ENCODE measurements around the gene ADISSP. TPM values are rescaled to one million over a fixed set of nuclear protein-coding genes. Genes with fewer than 3 reads are reported as not detected.

ADISSP gene
- total RNA-seq (2012; rRNA removed), result 43.9 and 63.1 TPM in 2 replicates

DNA sequence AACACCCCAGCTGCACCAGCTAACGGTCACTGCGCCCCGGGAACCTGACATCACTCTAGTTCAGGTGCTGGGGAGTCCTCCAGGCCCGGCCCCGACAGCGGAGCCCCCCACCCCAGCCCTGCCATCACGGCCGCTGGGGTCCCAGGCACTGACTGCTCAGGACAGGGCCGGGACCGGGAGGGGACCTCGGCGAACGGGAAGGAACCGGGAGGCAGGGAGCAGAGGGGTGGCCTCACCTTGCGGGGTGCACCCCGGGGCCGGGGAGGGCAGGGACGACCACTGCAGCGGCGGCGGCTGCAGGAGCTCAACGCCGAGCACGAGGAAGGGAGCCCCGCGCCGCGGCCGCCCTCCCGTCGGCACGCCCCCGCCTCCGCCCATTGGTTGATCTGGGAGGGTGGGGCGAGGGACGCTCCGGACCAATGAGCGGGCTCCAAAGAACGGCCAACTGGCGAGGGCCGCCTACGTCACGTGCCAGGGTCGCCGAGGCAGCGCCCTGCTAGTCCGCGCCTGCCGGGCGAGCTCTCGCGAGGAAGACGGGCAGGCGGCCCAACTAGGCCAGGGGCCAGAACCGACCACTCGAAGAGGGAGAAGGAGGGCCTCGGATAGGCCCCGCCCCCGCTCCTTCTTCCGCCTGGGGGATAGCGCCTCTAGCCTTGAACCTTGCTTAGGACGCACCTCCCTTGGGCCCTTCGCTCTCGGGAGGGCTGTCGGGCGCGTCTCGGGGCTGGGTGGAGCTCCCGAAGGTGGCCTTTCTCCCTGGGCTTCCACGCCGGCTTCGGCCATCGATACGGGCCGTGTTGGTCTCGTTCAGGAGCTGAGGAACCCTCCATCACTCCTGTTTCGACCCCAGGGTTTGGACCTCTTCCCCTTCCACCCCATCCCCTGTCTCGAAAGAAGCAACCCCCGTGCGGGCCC, at the start of gene ADISSP:
Gene ADISSP, minus strand, starts transcription at position 327 of the 915 bp plus-strand sequence. CDS start 7,653 bp downstream, outside the sequence.
- Histone ChIP-seq H3K4me1 (ENCODE audit: control insufficient read depth, insufficient read depth, low read length) (peaks cover 26% of the 10 kb centered on the region), H3K9me3 (replicated peaks; ENCODE audit: low read length) (no peaks in the 10 kb centered on the region), H3K4me2 (ENCODE audit: low read length) (peak within 1 kb of the TSS; percentile 96), H3K4me3 (ENCODE audit: low read length) (peak within 1 kb of the TSS; percentile 87), H3K27me3 (ENCODE audit: control insufficient read depth, insufficient read depth, low read length) (no peaks in the 10 kb centered on the region), H3K36me3 (ENCODE audit: insufficient read depth, low read length) (no peaks in the 10 kb centered on the region), H3K9ac (ENCODE audit: low read depth, low read length) (peak within 1 kb of the TSS; percentile 94)

GRCh38 chr20:3815703-3816315, 48.3 kb upstream of the ADISSP start:
- Histone ChIP-seq H3K4me1 (ENCODE audit: control insufficient read depth, insufficient read depth, low read length) (peaks cover 29% of the 10 kb centered on the region), H3K4me3 (ENCODE audit: low read length) (no peak overlapping the region), H3K4me2 (ENCODE audit: low read length) (no peak overlapping the region), H3K36me3 (ENCODE audit: insufficient read depth, low read length) (no peaks in the 10 kb centered on the region), H3K9me3 (replicated peaks; ENCODE audit: low read length) (no peaks in the 10 kb centered on the region), H3K9ac (ENCODE audit: low read depth, low read length) (no peak overlapping the region), H3K27me3 (ENCODE audit: control insufficient read depth, insufficient read depth, low read length) (no peaks in the 10 kb centered on the region)

GRCh38 chr20:3814928-3815495, 47.5 kb upstream of the ADISSP start:
- no peaks in the 10 kb centered on the region for H3K27me3 ChIP-seq (ENCODE audit: control insufficient read depth, insufficient read depth, low read length)
- no peaks in the 10 kb centered on the region for H3K9me3 ChIP-seq (replicated peaks; ENCODE audit: low read length)
- no peak overlapping the region for H3K9ac ChIP-seq (ENCODE audit: low read depth, low read length)
- peaks cover 35% of the 10 kb centered on the region for H3K4me1 ChIP-seq (ENCODE audit: control insufficient read depth, insufficient read depth, low read length)
- no peak overlapping the region for H3K4me2 ChIP-seq (ENCODE audit: low read length)
- no peaks in the 10 kb centered on the region for H3K36me3 ChIP-seq (ENCODE audit: insufficient read depth, low read length)
- H3K4me3 ChIP-seq (ENCODE audit: low read length), result no peak overlapping the region

- Histone ChIP-seq H3K9ac (ENCODE audit: low read depth, low read length) (no peak overlapping the region), H3K36me3 (ENCODE audit: insufficient read depth, low read length) (no peaks in the 10 kb centered on the region), H3K4me2 (ENCODE audit: low read length) (no peak overlapping the region), H3K27me3 (ENCODE audit: control insufficient read depth, insufficient read depth, low read length) (no peaks in the 10 kb centered on the region), H3K9me3 (replicated peaks; ENCODE audit: low read length) (no peaks in the 10 kb centered on the region), H3K4me3 (ENCODE audit: low read length) (no peak overlapping the region), H3K4me1 (ENCODE audit: control insufficient read depth, insufficient read depth, low read length) (peaks cover 31% of the 10 kb centered on the region)
These were observed 46.5 kb upstream of the ADISSP start for GRCh38 chr20:3813848-3814581.

GRCh38 chr20:3812975-3813847, 45.7 kb upstream of the ADISSP start:
- Histone ChIP-seq H3K9ac (ENCODE audit: low read depth, low read length) (no peak overlapping the region), H3K27me3 (ENCODE audit: control insufficient read depth, insufficient read depth, low read length) (no peaks in the 10 kb centered on the region), H3K4me1 (ENCODE audit: control insufficient read depth, insufficient read depth, low read length) (peaks cover 27% of the 10 kb centered on the region)

GRCh38 chr20:3812259-3812681, 44.7 kb upstream of the ADISSP start:
- Histone ChIP-seq H3K36me3 (ENCODE audit: insufficient read depth, low read length) (no peaks in the 10 kb centered on the region), H3K27me3 (ENCODE audit: control insufficient read depth, insufficient read depth, low read length) (no peaks in the 10 kb centered on the region), H3K4me2 (ENCODE audit: low read length) (peak overlapping the region; percentile 39), H3K4me3 (ENCODE audit: low read length) (no peak overlapping the region), H3K9me3 (replicated peaks; ENCODE audit: low read length) (no peaks in the 10 kb centered on the region), H3K9ac (ENCODE audit: low read depth, low read length) (peak overlapping the region; percentile 10), H3K4me1 (ENCODE audit: control insufficient read depth, insufficient read depth, low read length) (peaks cover 34% of the 10 kb centered on the region)

More at GRCh38 chr20:3812975-3813847, 45.7 kb upstream of the ADISSP start:
- Histone ChIP-seq H3K9me3 (replicated peaks; ENCODE audit: low read length) (no peaks in the 10 kb centered on the region), H3K4me3 (ENCODE audit: low read length) (no peak overlapping the region), H3K36me3 (ENCODE audit: insufficient read depth, low read length) (no peaks in the 10 kb centered on the region), H3K4me2 (ENCODE audit: low read length) (no peak overlapping the region)

- peaks cover 40% of the 10 kb centered on the region for H3K4me1 ChIP-seq (ENCODE audit: control insufficient read depth, insufficient read depth, low read length)
- H3K9me3 ChIP-seq (replicated peaks; ENCODE audit: low read length), result no peaks in the 10 kb centered on the region
- H3K36me3 ChIP-seq (ENCODE audit: insufficient read depth, low read length), result peaks cover under 1% of the 10 kb centered on the region
- H3K4me2 ChIP-seq (ENCODE audit: low read length), result peak overlapping the region; percentile 76
- no peaks in the 10 kb centered on the region for H3K27me3 ChIP-seq (ENCODE audit: control insufficient read depth, insufficient read depth, low read length)
- H3K9ac ChIP-seq (ENCODE audit: low read depth, low read length), result peak overlapping the region; percentile 81
- peak overlapping the region; percentile 58 for H3K4me3 ChIP-seq (ENCODE audit: low read length)
These were observed 44.1 kb upstream of the ADISSP start for GRCh38 chr20:3811467-3812258.

DNA sequence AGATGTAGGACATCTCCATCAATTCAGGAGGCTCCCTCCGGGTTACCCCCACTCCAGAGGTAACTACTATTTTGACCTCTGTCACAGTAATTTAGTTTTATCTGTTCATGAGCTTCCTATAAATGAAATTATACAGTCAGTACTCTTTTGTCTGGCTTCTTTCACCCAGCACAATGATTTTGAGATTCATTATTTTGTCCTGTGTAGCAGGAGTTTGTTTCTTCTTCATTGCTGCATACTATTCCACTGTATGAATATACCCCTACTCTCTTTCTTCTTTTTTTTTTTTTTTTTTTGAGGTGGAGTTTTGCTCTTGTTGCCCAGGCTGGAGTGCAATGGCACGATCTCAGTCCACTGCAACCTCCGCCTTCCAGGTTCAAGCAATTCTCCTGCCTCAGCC, 41.0 kb upstream of the ADISSP start:
- Histone ChIP-seq H3K4me2 (ENCODE audit: low read length) (peak overlapping the region; percentile 17), H3K27me3 (ENCODE audit: control insufficient read depth, insufficient read depth, low read length) (no peaks in the 10 kb centered on the region), H3K36me3 (ENCODE audit: insufficient read depth, low read length) (peaks cover 32% of the 10 kb centered on the region), H3K9ac (ENCODE audit: low read depth, low read length) (peak overlapping the region; percentile 81), H3K4me3 (ENCODE audit: low read length) (no peak overlapping the region), H3K4me1 (ENCODE audit: control insufficient read depth, insufficient read depth, low read length) (peaks cover 63% of the 10 kb centered on the region), H3K9me3 (replicated peaks; ENCODE audit: low read length) (no peaks in the 10 kb centered on the region)

- H3K27me3 ChIP-seq (ENCODE audit: control insufficient read depth, insufficient read depth, low read length), result no peaks in the 10 kb centered on the region
- H3K9me3 ChIP-seq (replicated peaks; ENCODE audit: low read length), result no peaks in the 10 kb centered on the region
- H3K9ac ChIP-seq (ENCODE audit: low read depth, low read length), result no peak overlapping the region
- H3K36me3 ChIP-seq (ENCODE audit: insufficient read depth, low read length), result peaks cover 68% of the 10 kb centered on the region
- H3K4me2 ChIP-seq (ENCODE audit: low read length), result no peak overlapping the region
- H3K4me3 ChIP-seq (ENCODE audit: low read length), result no peak overlapping the region
- peaks cover 42% of the 10 kb centered on the region for H3K4me1 ChIP-seq (ENCODE audit: control insufficient read depth, insufficient read depth, low read length)
These were observed 37.2 kb upstream of the ADISSP start for GRCh38 chr20:3804781-3805180.

- Histone ChIP-seq H3K36me3 (ENCODE audit: insufficient read depth, low read length) (peaks cover 72% of the 10 kb centered on the region), H3K4me2 (ENCODE audit: low read length) (no peak overlapping the region), H3K27me3 (ENCODE audit: control insufficient read depth, insufficient read depth, low read length) (no peaks in the 10 kb centered on the region), H3K4me1 (ENCODE audit: control insufficient read depth, insufficient read depth, low read length) (peaks cover 47% of the 10 kb centered on the region), H3K4me3 (ENCODE audit: low read length) (no peak overlapping the region), H3K9ac (ENCODE audit: low read depth, low read length) (no peak overlapping the region), H3K9me3 (replicated peaks; ENCODE audit: low read length) (no peaks in the 10 kb centered on the region)
These were observed 36.8 kb upstream of the ADISSP start for GRCh38 chr20:3804254-3804751.
